ENCODE data around the gene MACF1. TPM values are rescaled to one million over a fixed set of nuclear protein-coding genes. Genes with fewer than 3 reads are reported as not detected.

Gene MACF1
- total and polyA plus RNA-seq, 8 donors = 358 to 484 (median 440) TPM

DNA sequence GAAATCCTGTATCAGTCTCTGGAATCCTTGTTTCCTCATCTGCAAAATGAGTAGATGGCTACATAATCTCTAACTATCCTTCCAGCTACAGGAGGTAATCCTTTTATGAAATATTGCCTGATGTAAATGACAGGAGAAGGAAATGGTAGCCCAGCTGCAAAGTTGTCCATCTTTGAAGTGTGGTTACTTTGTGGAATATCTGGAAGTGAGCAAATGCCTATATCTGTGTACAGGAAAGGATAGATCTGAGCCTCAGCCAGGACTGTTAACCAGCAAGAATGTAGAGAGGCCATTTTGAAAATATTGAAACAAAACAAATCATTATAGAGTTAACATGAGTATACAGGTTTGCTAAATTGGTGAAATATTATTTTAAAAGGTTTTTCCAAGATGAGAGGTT lies 212.1 kb downstream of the MACF1 start:
- TF ChIP-seq, protein P1, sequence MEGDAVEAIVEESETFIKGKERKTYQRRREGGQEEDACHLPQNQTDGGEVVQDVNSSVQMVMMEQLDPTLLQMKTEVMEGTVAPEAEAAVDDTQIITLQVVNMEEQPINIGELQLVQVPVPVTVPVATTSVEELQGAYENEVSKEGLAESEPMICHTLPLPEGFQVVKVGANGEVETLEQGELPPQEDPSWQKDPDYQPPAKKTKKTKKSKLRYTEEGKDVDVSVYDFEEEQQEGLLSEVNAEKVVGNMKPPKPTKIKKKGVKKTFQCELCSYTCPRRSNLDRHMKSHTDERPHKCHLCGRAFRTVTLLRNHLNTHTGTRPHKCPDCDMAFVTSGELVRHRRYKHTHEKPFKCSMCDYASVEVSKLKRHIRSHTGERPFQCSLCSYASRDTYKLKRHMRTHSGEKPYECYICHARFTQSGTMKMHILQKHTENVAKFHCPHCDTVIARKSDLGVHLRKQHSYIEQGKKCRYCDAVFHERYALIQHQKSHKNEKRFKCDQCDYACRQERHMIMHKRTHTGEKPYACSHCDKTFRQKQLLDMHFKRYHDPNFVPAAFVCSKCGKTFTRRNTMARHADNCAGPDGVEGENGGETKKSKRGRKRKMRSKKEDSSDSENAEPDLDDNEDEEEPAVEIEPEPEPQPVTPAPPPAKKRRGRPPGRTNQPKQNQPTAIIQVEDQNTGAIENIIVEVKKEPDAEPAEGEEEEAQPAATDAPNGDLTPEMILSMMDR (IDR thresholded peaks at IDR 0.05) = no peak
- H3K4me3 ChIP-seq = no peak overlapping the region
- intact Hi-C loops (cut with DNase I) = no loop called here
- no peak overlapping the region for H3K27ac ChIP-seq
- H3K27me3 ChIP-seq = no peaks in the 10 kb centered on the region
- peaks cover 15 to 56% of the 10 kb centered on the region in 2 donors for H3K4me1 ChIP-seq
- DNase-seq = no peak
- no peaks in the 10 kb centered on the region for H3K9me3 ChIP-seq
- no peak for ATAC-seq
- peaks cover 0 to 18% of the 10 kb centered on the region in 2 donors for H3K36me3 ChIP-seq

DNA sequence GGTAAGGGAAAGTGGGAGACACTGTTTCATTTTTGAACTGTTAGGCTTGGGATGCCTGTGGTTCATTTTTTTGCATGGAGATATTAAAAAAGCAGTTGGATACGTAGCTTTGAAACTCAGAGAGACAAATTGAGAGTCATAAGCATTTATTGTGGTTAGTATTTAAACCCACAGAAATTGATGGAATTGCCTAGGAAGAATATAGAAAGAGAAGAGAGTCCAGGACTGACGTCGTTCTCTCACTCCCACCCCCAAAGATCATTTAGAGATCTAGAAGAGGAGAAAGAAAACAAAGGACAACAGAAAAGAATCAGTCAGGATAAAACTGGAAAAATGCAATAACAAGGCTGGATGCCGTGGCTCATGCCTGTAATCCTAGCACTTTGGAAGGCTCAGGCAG lies 213.7 kb downstream of the MACF1 start:
- intact Hi-C loops (cut with DNase I) = no loop called here
- H3K4me1 ChIP-seq = peaks cover 10 to 41% of the 10 kb centered on the region in 2 donors
- H3K27ac ChIP-seq = peak overlapping the region in 1 of 2 donors; percentile 23
- no peak overlapping the region for H3K4me3 ChIP-seq
- H3K27me3 ChIP-seq = no peaks in the 10 kb centered on the region
- no peak for DNase-seq
- peaks cover 0 to 22% of the 10 kb centered on the region in 2 donors for H3K36me3 ChIP-seq
- no peaks in the 10 kb centered on the region for H3K9me3 ChIP-seq
- no peak for ATAC-seq
- TF ChIP-seq, protein P1 (IDR thresholded peaks at IDR 0.05) = no peak

DNA sequence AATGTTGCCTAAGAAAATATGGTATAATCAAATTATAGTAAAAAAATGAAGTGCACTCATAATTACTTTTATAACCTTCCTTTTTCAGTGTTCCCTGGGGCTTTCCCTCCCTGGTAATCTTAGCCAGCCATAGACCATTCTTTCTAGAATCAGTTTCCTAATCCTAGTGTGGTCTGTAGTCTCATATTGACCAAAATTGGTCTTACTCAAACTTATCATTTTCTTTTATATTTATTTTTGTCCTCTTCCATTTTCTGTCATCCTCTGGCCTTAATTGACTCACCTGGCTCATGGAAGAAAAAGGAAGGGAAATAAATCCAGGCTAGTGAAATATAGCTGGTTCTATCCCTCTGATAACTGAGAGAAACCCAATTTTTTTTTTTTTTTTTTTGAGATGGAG lies 216.0 kb downstream of the MACF1 start:
- Histone ChIP-seq H3K27me3 (no peaks in the 10 kb centered on the region), H3K9me3 (no peaks in the 10 kb centered on the region), H3K4me1 (peaks cover 0 to 26% of the 10 kb centered on the region in 2 donors), H3K36me3 (peaks cover 0 to 38% of the 10 kb centered on the region in 2 donors), H3K4me3 (no peak overlapping the region), H3K27ac (no peak overlapping the region)
- DNase-seq (no peak), ATAC-seq (no peak)
- TF ChIP-seq, protein P1 (IDR thresholded peaks at IDR 0.05) = no peak
- intact Hi-C loops (cut with DNase I) = no loop called here

DNA sequence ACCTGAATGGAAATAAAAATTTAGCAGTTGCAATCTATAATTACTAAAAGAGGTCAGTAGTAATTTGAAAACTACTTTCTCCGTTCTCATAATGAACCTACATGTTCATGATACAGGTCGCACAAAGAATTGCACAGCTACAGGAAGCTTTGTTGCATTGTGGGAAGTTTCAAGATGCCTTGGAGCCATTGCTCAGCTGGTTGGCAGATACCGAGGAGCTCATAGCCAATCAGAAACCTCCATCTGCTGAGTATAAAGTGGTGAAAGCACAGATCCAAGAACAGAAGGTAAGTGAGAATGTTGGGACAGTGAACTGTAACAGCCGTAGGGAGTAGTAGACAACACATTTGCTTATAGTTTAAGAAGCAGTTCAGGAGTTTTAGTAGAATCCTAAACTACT lies 218.1 kb downstream of the MACF1 start:
- no peak for ATAC-seq
- no peak overlapping the region for H3K4me3 ChIP-seq
- no peaks in the 10 kb centered on the region for H3K9me3 ChIP-seq
- peaks cover 0 to 59% of the 10 kb centered on the region in 2 donors for H3K36me3 ChIP-seq
- intact Hi-C loops (cut with DNase I) = no loop called here
- TF ChIP-seq, protein P1 (IDR thresholded peaks at IDR 0.05) = no peak
- H3K27me3 ChIP-seq = no peaks in the 10 kb centered on the region
- no peak overlapping the region for H3K27ac ChIP-seq
- DNase-seq = no peak
- H3K4me1 ChIP-seq = peaks cover 0 to 16% of the 10 kb centered on the region in 2 donors

DNA sequence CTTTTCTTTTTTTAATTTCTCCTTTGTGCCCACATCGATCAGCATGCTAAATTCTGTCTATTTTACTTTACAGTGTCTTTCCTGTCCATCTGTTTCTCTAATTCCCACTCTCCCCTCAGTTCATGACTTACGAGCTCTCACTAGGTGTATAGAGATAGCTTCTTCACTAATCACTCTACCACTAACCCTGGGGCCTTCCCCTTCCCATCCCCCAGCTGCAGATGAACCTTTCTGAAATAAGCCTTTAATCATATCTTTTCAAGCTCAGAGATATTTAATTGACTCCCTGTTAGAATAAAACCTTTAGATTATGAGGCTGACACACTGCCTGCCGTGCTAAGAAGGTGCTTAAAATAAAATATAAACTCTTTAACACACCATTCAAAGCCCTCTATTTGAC lies 220.7 kb downstream of the MACF1 start:
- no peaks in the 10 kb centered on the region for H3K4me1 ChIP-seq
- intact Hi-C loops (cut with DNase I) = no loop called here
- H3K4me3 ChIP-seq = no peak overlapping the region
- H3K27ac ChIP-seq = no peak overlapping the region
- no peaks in the 10 kb centered on the region for H3K27me3 ChIP-seq
- TF ChIP-seq, protein P1 (IDR thresholded peaks at IDR 0.05) = no peak
- no peak for ATAC-seq
- H3K36me3 ChIP-seq = peaks cover 0 to 84% of the 10 kb centered on the region in 2 donors
- no peak for DNase-seq
- H3K9me3 ChIP-seq = no peaks in the 10 kb centered on the region

Measured in left lung (tissue), 10 donors.